CD4-positive, alpha-beta T cell treated with Interleukin-15 for 4 hours (primary cell): Measurements from ENCODE around the gene ENPP7.

Source experiments
- DNase-seq: peaks from one replicate; pipeline ENCODE4 v3.0.0-alpha.2; 2020; ENCODE audit warnings: low spot score

ENPP7 gene

GRCh38 chr17:79791735-79792161 is 61.0 kb downstream of the ENPP7 start:
- DNase-seq, result no peak
